ENCODE results near the gene MAP1LC3B. TPM values are rescaled to one million over a fixed set of nuclear protein-coding genes. Genes with fewer than 3 reads are reported as not detected.

Gene MAP1LC3B
- total and polyA plus RNA-seq, 2 donors (not counting 1 experiment from before 2014, with no cell fraction given) = 72.7 to 75.8 TPM

DNA sequence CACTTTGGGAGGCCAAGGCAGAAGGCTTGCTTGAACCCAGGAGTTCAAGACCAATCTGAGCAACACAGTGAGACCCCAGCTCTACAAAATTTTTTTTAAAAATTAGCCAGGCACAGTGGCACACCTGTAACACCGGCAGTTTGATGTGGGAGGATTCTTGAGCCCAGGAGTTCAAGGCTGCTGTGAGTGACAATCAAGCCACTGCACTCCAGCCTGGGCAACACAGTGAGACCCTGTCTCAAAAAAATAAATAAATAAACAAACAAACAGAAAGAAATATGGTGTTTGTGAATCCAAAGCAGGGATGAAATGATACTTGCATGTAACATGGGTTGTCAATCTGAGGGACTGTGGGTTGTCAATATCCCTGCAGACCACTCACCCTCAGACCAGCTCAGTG lies 25.2 kb upstream of the MAP1LC3B start:
- Histone ChIP-seq H2AFZ (ENCODE audit: insufficient read depth, low read depth, low read length, poor library complexity, severe bottlenecking) (no peak overlapping the region), H3K4me2 (replicated peaks; ENCODE audit: low read depth, low read length, poor library complexity, severe bottlenecking) (no peak overlapping the region), H3K9me3 (ENCODE audit: control extremely low read depth in 1 of 3, control insufficient read depth in 2 of 3, insufficient read depth in 1 of 3, low read length in 2 of 3) (no peaks in the 10 kb centered on the region), H3K27ac (ENCODE audit: low read length in 2 of 2) (no peak overlapping the region), H4K20me1 (ENCODE audit: control insufficient read depth, insufficient read depth, low read length, poor library complexity, severe bottlenecking) (peaks cover 81% of the 10 kb centered on the region), H3K4me3 (ENCODE audit: control extremely low read depth in 1 of 5, extremely low read depth in 1 of 5, insufficient read depth in 1 of 5, low read depth in 2 of 5, low read length in 4 of 5) (no peak overlapping the region), H3K79me2 (ENCODE audit: control insufficient read depth, insufficient read depth, low read length) (peaks cover 85% of the 10 kb centered on the region), H3K4me1 (ENCODE audit: control insufficient read depth in 2 of 2, insufficient read depth in 2 of 2, low read length in 2 of 2) (peaks cover 6 to 11% of the 10 kb centered on the region in 2 donors), H3K36me3 (replicated peaks in 1 of 2; ENCODE audit: control extremely low read depth in 1 of 2, control insufficient read depth in 1 of 2, extremely low read depth in 1 of 2, insufficient read depth in 2 of 2, low read length in 1 of 2) (peaks cover 0 to 15% of the 10 kb centered on the region in 2 experiments), H3K27me3 (replicated peaks in 1 of 4; ENCODE audit: control extremely low read depth in 1 of 4, control insufficient read depth in 3 of 4, insufficient read depth in 4 of 4, low read length in 3 of 4) (no peaks in the 10 kb centered on the region), H3K9ac (ENCODE audit: low read length) (no peak overlapping the region)
- DNase-seq = no peak
- Mint-ChIP-seq H3K4me1 (peaks cover 22% of the 10 kb centered on the region), H3K27ac (no peak overlapping the region), H3K27me3 (no peaks in the 10 kb centered on the region), H3K9me3 (ENCODE audit: insufficient read depth) (no peaks in the 10 kb centered on the region), H3K4me3 (no peak overlapping the region)
- POLR2A ChIA-PET = no interaction called here
- no CpG with 5 or more reads among the region's 1 CpG for WGBS (ENCODE audit: insufficient coverage)
- CTCF ChIA-PET = no interaction called here
- TF ChIP-seq EZH2 (IDR thresholded peaks at IDR 0.05; ENCODE audit: borderline replicate concordance, insufficient read depth, low read depth, low read length, poor library complexity, severe bottlenecking) (no peak), CTCF (IDR thresholded peaks at IDR 0.05) (no peak)
- intact Hi-C loops (cut with micrococcal nuclease) = no loop called here
- no peak for ATAC-seq (ENCODE audit: low read depth)

- Histone ChIP-seq H3K4me1 (ENCODE audit: control insufficient read depth in 2 of 2, insufficient read depth in 2 of 2, low read length in 2 of 2) (peaks cover 6 to 11% of the 10 kb centered on the region in 2 donors), H3K9ac (ENCODE audit: low read length) (no peak overlapping the region), H3K79me2 (ENCODE audit: control insufficient read depth, insufficient read depth, low read length) (peaks cover 89% of the 10 kb centered on the region), H3K9me3 (ENCODE audit: control extremely low read depth in 1 of 3, control insufficient read depth in 2 of 3, insufficient read depth in 1 of 3, low read length in 2 of 3) (no peaks in the 10 kb centered on the region), H3K4me3 (ENCODE audit: control extremely low read depth in 1 of 5, extremely low read depth in 1 of 5, insufficient read depth in 1 of 5, low read depth in 2 of 5, low read length in 4 of 5) (no peak overlapping the region), H3K27ac (ENCODE audit: low read length in 2 of 2) (no peak overlapping the region), H3K4me2 (replicated peaks; ENCODE audit: low read depth, low read length, poor library complexity, severe bottlenecking) (no peak overlapping the region), H4K20me1 (ENCODE audit: control insufficient read depth, insufficient read depth, low read length, poor library complexity, severe bottlenecking) (peaks cover 87% of the 10 kb centered on the region), H2AFZ (ENCODE audit: insufficient read depth, low read depth, low read length, poor library complexity, severe bottlenecking) (no peak overlapping the region), H3K36me3 (replicated peaks in 1 of 2; ENCODE audit: control extremely low read depth in 1 of 2, control insufficient read depth in 1 of 2, extremely low read depth in 1 of 2, insufficient read depth in 2 of 2, low read length in 1 of 2) (peaks cover 0 to 15% of the 10 kb centered on the region in 2 experiments), H3K27me3 (replicated peaks in 1 of 4; ENCODE audit: control extremely low read depth in 1 of 4, control insufficient read depth in 3 of 4, insufficient read depth in 4 of 4, low read length in 3 of 4) (no peaks in the 10 kb centered on the region)
- intact Hi-C loops (cut with micrococcal nuclease) = no loop called here
- ATAC-seq (ENCODE audit: low read depth) = no peak
- 97% methylated on average over 9 of the region's 9 CpGs for WGBS (ENCODE audit: insufficient coverage)
- ChIA-PET POLR2A (no interaction called here), CTCF (no interaction called here)
- TF ChIP-seq EZH2 (IDR thresholded peaks at IDR 0.05; ENCODE audit: borderline replicate concordance, insufficient read depth, low read depth, low read length, poor library complexity, severe bottlenecking) (no peak), CTCF (IDR thresholded peaks at IDR 0.05) (no peak)
- H3K4me1 Mint-ChIP-seq = peaks cover 22% of the 10 kb centered on the region
- DNase-seq = no peak
- no peak overlapping the region for H3K27ac Mint-ChIP-seq
- H3K4me3 Mint-ChIP-seq = no peak overlapping the region
- H3K27me3 Mint-ChIP-seq = no peaks in the 10 kb centered on the region
- H3K9me3 Mint-ChIP-seq (ENCODE audit: insufficient read depth) = no peaks in the 10 kb centered on the region
These were observed 24.6 kb upstream of the MAP1LC3B start for GRCh38 chr16:87367529-87367928.

Measured in B cell (primary cell).